Measurements from ENCODE around the gene SLCO3A1.
"Not testable (repeated sequence)": the region's sequence is repeated elsewhere in the genome, so short reads cannot be mapped to it uniquely, and the experiment has no call there.

SLCO3A1 gene

DNA sequence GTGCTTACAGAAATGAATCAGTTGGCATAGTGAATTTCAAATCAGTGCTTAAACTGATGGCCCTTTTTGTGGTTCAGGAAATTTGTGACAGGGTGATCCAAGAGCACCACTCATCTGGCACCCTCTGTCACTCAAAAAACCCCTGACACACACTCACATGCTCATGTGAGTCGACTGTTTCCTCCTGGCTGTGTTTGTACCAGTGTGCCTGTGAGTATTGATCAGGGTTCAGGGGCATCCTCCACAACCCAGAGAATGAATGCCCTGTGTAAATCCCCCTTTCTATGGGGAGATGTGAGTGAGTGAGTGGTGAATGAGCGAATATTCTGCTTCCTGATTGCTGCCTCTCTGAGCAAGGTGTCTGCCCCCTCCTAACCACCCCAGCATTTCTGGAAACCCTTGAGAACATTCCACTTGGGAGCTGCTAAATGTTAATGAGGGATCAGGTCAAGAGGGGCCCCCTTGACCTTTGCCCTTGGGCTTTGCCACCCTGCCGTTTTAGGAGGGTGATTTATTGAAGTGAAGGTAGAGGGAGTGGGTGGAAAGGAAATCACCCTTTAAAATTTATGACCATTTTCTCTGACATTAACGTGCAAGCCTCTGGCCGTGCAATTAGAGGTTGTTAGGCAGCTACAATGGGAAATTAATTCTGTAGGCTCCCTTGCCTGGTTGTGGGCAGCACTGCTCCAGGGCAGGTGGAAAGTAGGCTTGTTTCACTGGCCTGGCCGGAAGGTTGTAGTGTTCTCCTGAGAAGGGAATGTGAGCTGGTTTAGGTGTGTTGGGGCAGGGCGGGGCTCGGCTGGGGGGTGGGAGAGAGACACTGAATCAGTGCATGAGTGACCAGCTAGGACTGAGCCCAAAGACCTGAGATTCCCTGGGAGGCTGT lies 87.2 kb downstream of the SLCO3A1 start:
- DNase-seq (ENCODE audit: low read depth): no peak

DNA sequence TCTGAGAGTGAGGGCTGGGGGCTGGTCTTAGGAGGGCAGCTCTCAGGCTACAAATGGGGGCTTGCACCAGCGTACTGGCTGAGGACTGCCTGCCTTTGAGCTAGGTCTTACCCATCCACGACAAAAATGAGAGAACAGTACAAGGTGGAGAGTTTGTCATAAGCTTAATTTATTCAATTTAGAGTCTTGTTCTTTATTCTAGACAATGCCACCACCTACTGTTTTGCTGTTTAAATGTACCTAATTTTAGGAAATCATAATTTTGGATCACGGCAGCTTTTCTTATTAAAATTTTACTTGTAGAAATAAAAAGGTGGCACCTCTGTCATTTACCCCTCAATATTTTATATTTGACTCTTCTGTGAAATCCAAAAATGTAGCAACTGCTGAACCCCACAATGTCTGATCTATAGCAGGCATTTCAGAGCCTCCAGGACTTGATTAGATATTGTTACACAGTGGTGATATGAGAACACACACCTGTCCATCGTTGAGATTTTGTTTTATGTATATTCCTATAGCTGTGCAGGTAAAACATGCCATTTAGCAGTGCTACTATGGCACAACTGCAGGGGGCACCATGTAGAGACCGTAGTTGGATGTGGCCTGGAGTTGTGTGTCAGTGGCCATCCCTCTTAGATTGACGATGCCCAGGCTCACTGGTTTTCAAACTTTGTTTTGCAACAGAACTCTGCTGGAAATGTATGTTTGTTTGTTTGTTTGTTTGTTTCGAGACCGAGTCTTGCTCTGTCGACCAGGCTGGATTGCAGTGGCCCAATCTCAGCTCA lies 88.6 kb downstream of the SLCO3A1 start:
- DNase-seq (ENCODE audit: low read depth): no peak

DNA sequence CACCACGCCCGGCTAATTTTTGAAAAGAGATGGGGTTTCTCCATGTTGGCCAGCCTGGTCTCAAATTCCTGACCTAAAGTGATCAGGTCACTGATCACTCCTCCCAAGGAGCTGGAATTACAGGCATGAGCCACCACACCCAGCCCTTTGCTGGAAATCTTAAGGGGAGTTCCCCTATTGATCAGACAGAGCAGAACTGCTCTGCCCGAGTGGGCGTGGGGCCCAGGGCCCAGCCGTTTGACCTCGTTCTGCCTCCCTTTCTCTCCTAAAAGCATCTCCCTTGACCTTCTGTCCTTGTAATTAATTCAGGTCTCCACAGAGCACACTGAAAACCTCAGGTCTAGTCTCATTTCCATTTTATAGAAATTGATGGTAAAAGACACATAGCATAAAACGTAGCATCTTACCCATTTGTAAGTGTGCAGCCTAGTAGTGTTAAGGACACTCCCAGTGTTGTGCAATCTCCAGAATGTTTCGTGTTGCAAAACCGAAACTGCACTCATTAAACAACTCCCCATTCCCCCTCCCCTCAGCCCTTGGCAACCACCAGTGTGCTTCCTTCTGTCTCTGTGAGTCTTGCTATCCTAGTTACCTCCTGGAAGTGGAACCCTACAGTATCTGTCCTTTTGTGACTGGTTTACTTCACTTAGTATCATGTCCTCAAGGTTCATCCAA lies 89.3 kb downstream of the SLCO3A1 start:
- DNase-seq (ENCODE audit: low read depth): peak; percentile 93

DNA sequence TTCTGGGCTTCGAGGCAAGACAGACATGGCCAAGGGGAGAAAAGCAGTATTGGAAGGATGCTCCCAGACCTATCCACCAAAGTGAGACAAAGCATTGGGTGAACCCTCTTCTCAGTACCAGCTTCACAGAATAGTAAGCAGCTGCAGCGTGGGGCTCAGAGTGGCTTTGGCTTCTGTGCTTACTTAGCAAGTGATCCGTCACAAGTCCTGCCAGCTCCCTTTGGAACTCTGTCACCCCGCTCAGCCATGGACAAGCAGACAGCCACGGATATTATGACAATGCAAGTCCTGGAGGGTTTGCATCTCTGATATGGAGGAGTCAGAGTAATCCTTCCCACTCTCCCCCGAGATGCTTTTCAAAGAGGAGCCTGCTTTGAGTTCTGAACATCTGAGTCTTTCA lies 90.8 kb downstream of the SLCO3A1 start:
- no peak for DNase-seq (ENCODE audit: low read depth)

DNA sequence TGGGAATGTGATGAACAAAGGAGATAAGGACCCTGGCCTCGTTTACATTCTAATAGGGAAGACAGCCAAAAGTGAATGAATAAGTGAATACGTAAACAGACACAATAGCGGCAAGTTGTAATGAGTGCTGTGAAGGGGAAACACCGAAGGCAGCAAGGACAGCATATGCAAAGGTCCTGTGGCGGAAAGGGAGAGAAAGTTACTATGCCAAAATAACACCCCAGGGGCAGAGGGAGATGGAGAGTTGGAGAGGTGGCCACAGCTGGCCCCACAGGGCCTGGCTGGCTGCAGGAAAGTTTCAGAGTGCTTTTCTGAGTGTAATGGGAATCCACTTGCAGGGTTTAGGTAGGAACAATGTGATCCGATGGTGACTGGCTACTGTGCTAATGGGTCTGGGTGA lies 91.9 kb downstream of the SLCO3A1 start:
- DNase-seq (ENCODE audit: low read depth): no peak

DNA sequence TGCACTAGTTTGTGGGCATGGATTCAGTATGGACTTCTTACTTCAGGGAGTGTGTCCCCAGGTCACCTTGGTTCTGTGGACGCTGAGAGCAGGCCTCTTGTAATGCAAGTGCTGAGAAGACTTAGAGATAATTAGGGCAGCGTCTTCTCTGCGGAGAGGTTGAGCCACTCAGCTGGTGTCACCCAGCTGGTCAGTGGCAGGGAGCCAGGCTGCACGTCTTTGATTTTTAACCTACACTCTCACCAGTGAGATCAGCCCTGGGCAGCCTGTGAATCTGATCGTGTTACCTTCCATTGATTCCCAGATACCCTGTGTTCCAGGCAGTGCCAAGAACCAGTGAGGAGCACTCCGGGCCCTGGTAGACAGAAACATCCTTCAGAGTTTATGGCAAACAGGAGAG lies 92.6 kb downstream of the SLCO3A1 start:
- no peak for DNase-seq (ENCODE audit: low read depth)

DNA sequence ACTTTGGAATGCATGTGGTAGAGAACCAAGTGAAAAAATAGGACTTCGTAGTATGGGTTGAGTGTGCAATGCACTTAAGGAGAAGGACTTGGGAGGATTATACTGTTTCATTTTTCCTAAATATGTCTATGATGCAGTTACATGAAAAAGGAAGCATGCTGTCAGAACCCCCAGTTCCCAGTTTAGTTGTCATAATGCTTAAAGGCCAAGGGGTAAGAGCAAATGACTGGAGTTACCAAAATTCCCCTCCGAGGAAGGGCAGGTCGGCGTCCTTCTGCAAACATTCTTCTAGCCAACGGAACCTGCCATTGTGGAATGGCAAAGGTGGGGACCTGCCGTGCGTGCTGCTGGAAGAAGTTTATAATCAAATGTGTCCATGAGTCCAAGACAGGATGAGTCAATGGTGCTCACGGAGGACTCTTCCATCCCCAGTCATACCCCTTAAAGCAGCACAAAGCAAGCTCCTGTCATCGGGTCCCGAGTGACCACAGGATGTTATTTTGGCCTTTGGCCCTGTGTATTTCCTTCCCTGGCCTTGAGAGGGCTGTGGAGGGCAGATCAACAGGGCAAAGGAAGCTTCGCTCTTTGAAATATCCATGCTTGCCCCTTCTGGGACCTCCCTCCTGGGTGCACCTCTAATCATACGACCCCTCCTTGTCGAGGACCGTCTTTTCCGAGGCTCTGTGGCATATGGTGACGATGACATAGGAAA lies 93.2 kb downstream of the SLCO3A1 start:
- DNase-seq (ENCODE audit: low read depth): no peak

DNA sequence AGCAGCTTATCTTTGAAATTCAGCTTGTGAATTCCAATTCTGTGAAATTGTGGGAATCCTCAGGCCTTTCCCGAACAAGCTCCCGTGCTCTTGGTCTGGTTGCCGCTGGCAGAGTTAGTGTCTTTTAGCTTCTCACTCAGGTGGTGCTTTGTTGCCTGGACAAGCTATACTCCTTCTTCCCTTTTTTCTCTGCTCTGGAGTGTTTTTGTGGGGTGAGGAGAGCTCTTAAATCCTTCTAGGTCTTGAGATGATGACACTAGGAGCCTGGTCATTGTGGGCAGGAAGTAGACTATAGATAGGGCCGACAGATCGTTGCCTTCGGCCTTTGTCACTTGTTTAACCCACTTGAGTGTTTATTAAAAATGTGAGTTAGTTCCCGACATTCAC lies 93.8 kb downstream of the SLCO3A1 start:
- DNase-seq (ENCODE audit: low read depth): no peak

DNA sequence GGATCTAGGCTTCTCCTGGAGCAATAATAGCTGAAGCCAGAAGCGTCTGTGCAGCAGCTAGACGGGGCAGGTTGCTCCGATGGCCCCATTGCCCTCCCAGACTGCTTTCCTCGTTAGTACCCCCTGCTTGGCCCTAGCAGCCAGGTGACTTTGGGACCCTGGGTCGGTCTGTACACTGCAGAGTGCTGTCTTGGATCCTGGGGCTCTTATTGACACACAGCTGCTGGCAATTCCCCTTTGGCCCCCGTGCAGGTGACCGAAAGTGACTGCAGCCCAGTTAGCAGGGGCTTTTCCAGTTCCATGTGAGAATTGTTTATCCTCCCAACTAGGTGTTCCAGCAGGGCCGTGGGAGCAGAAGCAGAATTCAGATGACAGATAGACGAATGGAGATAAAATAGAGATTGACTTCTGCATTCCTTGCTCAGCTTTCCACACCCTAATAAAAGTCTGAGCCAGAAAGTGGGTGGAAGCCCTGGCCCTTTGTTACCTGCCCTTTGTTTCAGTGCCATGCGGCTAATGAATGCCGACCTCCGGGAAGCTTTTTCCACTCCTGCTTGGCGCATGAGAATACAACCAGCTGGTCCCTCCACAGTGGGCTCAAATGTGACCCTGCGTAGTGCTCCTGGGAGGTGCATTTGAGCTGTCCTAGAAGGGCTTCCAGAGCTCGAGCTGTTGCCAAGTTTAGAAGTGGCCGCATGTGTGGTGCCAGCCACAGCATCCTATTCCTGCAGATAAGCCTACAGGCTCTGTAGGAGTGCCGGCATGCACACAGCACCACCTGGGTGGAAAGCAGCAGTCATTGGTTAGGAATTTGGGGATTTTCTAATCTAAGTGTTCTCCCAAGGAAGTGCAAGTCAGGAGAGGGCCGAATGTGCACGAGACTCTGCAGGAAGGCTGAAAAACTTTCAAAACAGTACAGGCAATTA lies 94.4 kb downstream of the SLCO3A1 start:
- DNase-seq (ENCODE audit: low read depth): no peak

DNA sequence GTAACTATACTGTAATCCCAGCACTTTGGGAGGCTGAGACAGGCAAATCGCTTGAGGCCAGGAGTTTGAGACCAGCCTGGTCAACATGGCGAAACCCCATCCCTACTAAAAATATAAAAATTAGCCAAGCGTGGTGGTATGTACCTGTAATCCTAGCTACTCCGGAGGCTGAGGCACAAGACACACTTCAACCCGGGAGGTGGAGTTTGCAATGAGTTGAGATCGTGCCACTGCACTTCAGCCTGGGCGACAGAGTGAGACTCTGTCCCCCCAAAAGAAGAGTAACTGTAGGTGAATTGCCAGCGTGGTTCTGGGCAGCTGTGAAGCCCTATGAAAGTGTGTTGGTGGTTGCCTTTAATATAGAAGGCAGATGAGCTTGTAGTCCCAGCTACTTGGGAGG lies 95.9 kb downstream of the SLCO3A1 start:
- no peak for DNase-seq (ENCODE audit: low read depth)

DNA sequence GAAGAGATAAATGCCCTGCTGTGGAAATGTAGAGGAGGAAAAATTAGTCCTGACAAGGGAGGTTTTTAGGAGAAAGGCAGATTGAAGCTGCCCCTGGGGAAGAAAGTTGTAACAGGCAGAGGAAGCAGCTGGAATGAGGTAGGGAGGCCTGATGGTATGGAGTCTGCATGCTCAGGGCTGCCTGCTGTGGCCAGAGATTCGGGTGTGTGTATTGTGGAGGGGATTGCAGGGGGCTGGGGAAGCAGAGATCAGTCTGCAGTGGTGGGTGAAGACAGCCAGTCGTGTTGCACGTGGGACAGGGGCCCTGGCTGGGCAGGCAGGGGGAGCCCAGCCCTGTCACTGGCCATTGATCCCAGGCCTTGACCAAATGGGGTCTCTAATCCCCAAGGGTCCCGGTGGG lies 96.5 kb downstream of the SLCO3A1 start:
- no peak for DNase-seq (ENCODE audit: low read depth)

DNA sequence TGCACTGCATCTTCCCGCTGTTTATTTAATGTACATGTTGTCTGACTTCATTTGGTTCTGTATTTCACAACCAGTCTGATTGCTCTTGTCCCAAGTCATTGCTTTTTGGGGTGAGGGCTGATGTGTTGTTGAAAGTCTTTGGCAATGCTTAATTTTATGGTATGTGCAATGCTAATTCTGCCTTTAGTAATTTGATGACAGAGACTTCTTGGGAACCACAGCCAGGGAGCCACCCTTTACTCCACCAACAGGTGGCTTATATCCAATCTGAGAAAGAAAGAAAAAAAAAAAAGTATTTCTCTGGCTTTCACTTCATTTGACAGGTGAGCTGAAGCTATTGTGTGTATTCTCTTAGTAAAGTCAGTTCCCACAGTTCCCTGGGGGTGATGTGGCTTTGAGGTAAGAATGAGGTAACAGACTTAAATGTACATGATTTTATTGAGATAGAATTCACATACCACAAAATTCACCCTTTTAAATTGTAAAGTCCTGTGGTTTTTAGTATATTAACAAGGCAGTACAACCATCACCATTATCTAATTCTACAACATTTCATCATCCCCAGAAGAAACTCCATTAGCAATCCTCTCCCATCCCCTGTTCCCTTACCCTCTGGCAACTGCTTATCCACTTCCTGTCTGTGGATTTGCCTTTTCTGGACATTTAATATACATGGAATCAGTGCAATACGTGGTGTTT lies 97.3 kb downstream of the SLCO3A1 start:
- peak; percentile 45 for DNase-seq (ENCODE audit: low read depth)

DNA sequence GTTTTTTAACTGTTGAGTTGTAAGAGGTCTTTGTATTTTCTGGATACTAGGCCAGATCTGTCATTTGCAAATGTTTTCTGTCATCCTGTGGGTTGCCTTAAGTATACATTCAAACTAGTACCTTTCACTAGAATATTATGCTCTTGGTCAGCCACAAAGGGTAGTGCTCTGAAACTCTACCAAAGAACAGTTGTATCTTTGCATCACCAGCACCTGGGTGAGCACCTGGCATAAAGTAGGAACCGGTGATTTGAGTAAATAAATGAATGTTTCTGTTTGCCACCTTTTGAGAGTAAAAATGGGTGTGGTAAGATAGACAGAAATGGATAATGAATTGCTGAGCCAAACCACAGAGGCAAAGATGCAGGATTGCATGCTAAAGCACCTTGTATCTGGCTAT lies 98.7 kb downstream of the SLCO3A1 start:
- DNase-seq (ENCODE audit: low read depth): no peak

DNA sequence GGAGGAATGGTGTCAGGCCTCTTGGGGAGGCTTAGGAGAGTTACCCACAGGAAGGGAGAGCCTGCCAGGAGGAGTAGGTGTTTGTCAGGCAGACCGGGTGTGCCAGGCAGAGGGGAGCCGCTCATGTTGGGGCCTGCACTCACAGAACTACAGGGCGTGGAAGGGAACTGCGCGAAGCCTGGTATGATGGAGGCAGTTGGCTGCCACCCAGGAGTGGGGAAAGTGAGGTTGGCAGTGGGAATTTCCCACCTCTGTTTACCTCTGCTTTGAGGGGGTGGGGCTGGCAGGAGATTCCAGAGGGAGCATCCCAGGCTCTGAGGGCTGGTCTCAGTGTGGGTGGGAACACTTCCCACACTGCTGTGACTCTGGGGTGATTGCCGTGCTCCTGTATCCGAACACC lies 99.9 kb downstream of the SLCO3A1 start:
- no peak for DNase-seq (ENCODE audit: low read depth)

DNA sequence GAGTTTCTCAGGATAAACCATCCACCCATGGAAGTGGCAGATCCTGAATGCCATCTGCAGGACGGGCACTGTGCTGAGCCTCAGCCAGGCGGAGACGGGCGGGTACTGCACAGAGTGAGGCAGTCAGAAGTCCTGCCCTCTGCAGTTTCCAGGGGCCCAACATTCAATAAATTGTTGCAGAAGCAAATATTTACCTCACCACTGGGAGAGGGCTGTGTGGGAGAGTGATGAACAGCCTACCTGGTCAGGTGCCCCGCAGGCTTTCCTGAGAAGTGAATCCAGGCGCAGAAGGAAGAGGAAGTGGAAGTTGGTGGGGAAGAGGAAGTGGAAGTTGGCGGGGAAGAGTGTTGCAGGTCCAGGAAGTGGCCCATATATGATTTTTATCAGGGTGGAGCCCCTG lies 100.8 kb downstream of the SLCO3A1 start:
- no peak for DNase-seq (ENCODE audit: low read depth)

DNA sequence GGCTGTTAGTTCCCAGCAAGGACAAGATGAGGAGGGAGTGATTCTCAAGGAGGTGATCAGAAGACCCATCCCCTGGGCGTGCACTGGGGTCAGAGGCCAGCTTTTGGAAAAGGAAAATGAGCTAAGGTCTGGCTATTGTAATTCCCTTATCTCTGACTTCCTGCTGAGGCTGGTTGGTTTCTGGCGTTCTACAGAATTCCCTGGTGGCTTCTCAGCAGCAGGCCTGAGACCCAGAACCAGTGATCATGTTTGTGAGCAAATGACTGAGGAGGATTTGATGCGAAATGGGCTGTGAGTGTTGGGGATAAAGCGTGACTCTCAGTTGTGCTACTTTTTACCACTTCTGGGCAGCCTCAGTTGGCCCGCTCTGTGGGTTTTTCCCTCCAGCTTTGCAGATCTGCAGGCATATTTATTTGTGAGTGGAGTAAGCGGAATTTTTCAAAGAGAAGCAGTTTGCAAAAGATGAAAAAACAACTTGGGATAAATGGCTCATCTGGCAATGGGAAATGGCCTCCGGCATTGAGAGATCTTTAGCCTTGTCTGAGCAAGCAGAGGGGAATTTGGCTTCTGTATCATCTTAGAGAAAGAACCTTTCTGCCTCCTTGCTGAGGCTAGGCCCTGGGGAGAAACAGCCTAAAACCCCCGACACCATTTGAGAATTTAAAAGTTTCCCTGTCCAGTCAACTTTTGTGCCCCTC lies 102.7 kb downstream of the SLCO3A1 start:
- peak; percentile 67 for DNase-seq (ENCODE audit: low read depth)

DNA sequence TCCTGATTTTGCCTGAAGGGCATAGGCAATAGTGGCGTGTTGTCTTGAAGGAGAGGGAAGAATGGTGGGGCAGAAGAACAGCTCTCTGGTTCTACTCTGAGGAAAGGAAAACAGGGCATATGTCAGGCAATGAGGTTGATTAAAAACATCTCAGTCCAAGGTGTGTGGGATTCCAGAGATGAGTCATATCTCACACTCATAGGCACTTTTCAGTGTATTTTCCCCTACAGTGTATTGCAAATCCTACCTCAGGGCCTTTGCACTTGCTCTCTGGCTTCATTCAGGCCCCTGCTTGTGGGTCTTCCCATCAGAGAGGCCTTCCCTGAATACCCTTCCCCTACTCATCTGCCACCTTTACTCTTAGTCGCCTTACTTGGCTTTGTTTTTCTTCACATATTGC lies 107.8 kb downstream of the SLCO3A1 start:
- DNase-seq (ENCODE audit: low read depth): no peak

DNA sequence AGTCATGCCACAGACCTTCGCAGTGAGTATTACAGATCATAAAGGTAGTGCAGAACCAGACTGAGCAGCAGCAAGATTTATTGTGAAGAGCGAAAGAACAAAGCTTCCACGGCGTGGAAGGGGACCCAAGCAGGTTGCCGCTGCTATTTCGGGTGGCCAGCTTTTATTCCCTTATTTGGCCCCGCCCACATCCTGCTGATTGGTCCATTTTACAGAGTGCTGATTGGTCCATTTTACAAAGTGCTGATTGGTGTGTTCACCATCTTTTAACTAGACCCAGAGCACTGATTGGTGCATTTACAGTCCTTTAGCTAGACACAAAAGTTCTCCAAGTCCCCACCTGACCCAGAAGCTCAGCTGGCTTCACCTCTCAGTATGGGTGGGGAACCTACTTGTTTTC lies 110.2 kb downstream of the SLCO3A1 start:
- DNase-seq (ENCODE audit: low read depth): not testable (repeated sequence)

DNA sequence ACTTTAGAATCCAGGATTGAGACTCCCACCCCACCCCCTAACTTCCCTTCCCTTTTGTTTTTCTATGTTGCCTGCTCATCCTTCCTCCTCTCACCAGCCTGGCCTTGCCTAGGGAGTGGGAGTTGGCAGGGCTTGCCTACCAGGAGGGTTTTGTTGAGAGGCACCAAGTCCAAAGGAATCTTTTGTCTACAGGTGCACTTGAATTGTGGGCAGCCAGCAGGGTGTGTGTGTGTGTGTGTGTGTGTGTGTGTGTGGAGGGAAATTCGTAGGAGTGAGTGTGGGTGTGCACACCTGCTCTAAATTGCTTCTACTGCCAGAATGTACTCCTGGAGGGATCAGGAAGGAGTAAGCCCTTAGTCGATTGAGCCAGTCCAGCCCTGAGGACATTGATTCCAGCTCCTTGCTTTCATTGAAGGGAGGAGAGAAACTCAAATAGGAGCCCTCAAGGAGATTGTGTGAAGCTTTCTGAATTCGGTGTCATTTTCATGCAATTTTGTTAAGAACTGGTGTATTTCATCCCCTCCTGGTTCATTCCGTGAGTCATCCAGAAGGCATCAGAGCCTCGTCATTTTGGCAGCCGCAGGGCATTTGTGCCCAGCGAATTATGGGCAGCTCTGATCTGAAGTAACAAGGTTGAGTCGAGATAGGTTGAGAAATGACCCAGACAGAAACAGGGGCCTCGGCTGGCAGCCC lies 112.1 kb downstream of the SLCO3A1 start:
- DNase-seq (ENCODE audit: low read depth): peak; percentile 92

Data from fibroblast of gingiva (primary cell).